Ecto neural progenitor cell (in vitro differentiated cells): Measurements from ENCODE around the gene SLC22A2.
"Not testable (repeated sequence)": the region's sequence is repeated elsewhere in the genome, so short reads cannot be mapped to it uniquely, and the experiment has no call there.

Source experiments
- DNase-seq: peaks from one replicate; pipeline ENCODE4 v3.0.0-alpha.2; 2018; ENCODE audit warnings: low spot score

The SLC22A2 gene

DNA sequence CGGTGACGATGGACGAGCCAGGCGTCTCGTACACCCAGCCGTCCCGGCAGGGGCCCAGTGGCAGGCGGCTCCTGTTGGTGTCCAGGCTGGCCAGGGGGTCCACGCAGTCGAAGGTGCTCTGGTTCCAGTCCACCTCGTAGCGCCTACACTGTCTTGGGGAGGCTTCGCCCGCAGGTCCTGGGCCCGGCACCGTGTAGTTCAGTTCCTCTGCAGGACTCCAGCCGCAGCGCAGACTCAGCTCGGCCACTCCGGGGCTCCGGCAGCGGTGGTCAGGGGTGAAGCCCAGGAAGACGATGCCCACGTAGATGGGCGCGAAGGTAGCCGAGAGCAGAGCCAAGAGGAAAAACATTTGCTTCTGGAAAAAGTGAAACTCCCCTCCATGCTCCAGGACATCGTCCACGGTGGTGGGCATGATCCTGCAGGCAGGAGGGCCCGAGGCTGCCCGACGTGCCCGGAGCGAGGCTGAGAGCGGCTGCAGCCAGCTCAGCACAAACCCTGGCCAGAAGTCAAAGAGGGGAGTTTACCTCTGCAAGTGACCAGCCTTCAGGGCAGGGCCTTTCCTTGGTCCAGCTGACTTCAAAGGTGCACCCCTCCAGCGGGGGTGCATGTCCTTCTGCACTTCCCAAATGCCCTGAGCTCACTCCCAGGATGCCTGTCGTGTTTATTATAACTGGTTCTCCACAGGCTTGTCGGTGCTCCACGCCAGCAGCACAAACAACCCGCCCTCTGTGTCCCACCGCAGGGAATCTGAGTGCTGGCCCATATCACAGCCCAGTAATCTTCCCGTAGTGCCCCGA, at the start of gene SLC22A2:
Gene SLC22A2 (minus strand): TSS at position 476 of the 797 bp plus-strand sequence. CDS start 64 bp downstream, at position 412.
- DNase-seq, result no peak

DNA sequence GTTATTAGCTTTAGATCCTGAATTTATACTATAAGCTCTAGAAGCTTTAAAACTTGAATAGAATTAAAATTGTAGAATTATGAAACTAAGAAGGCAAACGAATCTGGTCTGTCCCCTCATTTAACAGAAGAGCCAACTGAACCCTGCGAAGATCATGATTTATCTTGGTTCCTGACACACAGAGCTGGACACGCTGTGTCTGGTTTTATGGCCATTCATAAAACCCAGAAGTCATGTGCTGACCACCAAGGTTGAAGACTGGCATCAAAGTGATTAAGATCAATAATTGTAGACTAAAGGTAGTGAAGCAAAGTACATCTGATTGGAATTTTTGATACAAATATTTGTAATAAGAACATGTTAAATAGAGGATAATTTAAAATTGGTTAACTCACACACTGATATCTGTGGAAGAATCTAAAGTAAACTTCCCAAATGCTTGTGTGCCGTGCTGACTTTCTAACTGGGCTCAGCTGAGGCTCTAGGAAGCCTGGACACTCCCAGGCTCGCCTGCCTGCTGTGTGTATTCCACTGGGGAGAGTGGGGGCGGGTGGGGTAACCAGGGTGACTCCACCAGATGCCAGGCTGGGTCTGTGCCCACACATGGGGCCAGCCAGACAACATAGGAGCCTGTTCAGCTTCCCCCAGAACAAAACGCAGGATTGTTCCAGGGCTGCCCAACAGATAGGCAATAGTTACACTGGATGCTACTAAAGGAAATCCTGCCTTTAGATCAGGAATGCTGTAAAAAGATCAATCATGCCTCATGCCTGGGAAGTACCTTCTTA, 47.5 kb upstream of the SLC22A2 start:
- no peak for DNase-seq

DNA sequence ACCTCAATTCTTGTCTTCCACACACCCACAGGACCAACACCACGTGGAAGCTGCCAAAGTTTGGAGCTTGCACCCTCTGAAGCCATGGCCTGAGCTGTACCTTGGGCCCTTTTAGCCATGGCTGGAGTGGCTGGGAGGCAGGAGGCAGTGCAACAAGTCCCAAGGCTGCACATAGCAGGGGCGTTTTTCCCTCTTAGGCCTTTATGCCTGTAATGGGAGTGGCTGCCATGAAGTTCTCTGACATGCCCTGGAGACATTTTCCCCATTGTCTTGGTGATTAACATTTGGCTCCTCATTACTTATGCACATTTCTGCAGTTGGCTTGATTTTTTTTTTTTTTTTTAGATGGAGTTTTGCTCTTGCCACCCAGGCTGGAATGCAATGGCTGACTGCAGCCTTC, 45.2 kb upstream of the SLC22A2 start:
- DNase-seq, result no peak

DNA sequence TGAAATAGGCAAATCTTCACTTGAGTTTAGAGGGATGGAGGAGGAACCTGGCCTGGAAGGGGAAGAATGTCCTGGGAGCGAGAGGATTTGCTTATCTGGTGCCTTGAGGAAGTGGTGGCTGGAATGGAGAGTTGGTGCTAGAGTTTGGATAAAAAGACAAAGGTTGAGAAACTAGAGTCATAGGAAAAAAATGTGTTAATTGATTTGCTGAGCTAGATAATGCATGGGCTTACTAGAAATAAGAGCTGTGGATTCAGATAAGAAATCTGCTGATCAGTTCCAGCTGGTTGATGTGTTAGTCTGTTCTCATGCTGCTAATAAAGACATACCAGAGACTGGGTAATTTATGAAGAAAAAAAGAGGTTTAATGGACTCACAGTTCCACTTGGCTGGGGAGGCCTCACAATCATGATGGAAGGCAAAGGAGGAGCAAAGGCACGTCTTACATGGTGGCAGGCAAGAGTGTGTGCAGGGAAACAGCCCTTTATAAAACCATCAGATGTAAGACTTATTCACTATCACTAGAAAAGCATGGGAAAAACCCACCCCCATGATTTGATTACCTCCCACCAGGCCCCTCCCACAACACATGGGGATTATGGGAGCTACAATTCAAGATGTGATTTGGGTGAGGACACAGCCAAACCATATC, 43.9 kb upstream of the SLC22A2 start:
- not testable (repeated sequence) for DNase-seq

DNA sequence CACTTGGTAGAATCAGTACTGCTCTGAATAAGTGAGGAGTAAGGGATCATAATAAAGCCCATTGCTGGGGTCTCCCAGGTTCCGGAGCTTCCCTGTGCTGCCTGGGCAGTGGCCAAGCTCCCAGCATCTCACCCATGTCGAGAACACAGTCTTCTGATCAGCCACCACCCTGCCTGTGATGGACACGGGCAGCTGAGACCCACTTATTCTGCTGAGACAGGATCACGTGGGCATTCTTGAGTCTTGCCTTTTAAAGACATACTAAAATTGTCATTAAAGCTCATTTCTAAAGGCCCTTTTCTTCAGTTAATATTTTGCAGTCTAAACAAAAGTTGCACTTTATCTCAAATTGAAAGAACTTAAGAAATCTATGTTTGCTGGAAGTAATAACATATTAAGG, 42.7 kb upstream of the SLC22A2 start:
- no peak for DNase-seq

DNA sequence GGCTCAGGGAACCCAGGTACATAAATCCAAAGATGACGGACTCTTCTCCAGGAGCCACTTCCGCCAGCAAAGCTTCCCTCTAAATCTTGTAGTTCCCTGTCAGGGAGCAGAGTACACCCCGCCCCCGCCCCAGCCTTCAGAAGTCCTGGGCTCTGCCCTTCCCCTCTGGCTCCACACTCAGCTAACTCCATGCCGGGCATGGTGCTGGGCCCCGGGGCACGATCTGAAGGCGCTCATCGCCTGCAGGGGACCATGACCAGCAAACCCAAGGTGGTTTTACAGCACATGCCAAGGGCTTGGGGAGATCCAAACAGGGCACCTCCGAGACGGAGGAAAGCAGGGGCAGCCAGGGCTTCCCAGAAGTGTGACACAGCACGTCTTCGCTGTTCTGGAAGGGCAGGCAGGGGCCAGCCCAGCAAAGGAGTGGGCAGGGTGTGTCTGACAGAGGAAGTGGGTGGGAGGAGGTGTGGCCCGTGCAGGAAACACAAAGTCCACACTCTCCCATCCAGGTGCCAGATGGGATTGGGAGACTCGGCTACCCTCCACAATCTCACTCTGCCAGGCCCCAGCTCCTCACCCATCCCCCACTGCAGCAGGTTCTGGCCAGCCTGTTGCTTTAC, 41.6 kb upstream of the SLC22A2 start:
- DNase-seq, result no peak

DNA sequence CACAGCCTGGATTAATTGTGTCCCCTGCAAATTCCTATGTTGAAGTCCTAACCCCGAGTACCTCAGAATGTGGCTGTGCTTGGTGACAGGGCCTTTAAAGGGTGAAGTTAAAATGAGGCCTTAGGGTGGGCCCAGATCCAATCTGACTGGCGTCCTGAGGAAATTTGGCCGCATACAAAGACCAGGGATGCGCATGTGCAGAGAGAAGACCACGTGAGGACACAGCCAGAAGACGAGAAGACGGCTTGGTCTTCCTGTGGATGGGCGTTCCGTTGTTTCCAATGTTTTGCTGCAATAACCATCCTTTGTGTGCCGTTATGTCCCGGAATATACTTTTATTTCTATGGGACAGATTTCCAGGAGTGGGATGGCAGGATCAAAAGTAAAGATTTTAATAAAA, 40.9 kb upstream of the SLC22A2 start:
- DNase-seq, result no peak

DNA sequence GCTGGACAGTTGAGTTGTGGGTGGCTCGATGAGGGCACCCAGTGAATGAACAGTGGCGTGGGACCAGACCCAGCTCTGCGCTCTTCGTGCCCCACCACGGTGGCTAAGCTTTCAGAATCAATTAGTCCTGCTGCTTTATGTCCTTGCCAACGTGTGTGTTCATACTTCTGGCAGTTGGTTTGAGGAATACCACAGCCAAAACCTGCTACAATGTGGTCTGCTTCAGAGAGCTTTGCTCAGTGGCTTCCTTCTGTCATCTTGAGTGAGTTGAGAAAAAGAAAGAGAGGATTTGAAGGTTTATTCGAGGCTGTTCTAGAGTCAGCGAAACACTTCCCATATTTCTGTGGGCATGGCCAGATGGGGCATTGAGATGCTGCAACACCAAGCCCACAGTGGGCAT, 39.5 kb upstream of the SLC22A2 start:
- no peak for DNase-seq

DNA sequence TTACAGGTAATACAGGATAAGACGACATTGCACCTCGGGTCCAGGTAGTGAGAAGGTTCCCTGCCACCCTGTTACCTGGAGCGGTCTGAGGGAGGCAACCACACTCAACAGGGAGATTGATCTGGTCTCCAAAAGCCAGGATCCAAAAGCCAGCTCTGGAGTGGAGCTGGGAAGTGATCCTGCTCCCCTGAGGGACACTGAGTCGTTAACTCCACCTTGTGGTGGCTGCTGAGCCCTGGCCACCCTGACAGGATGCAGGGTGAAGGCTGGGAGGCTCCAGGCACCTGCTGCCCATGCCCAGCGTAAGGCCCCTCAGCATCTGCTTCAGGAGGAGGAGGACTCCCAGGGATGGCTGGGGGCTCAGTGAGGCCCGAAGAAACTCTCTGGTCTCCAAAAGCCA, 38.7 kb upstream of the SLC22A2 start:
- DNase-seq, result no peak

DNA sequence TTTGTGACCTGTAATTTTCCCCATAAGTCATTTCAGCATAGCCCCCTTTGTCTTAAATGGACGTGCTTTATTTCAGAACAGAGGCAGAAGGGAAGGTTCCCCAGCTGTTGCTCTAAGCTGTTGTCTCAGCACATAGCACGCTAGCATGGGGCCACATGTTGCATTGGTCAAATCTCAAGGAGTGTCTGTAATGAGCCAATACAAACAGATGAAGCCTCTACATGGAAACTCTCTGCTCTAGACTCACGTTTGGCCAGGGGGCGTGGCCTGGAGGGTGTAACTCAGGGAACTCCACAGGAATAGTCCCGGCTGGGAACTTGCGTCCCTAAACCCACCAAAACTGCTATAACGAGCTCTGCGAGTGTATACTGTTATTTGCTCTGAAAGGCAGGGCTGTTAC, 35.2 kb upstream of the SLC22A2 start:
- DNase-seq, result no peak

DNA sequence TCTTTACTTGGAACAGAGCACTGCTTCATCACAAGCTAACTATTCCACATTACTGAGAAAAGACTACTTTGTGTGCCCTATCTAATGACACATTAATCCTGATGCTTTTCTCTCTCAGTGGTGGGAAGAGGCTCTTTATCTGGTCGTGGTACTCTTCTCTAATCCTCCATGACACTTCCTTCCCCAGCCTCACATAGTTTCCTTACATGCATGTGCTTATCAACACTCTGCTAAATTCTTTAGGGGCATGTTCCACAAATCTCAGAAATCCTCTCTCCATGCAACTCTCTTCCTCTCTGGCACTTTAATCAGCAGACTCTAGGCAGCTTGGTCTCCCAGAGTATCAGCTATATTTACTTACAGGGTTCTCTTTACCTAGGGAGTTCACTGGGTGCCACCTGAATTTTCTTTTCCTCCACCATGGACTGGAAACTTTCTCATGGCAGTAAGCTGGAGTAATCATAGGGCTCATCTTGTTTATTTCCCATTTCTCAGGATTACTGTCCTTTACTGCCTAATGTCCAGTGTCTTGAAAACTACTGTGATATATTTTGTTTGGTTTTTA, 27.0 kb upstream of the SLC22A2 start:
- no peak for DNase-seq

DNA sequence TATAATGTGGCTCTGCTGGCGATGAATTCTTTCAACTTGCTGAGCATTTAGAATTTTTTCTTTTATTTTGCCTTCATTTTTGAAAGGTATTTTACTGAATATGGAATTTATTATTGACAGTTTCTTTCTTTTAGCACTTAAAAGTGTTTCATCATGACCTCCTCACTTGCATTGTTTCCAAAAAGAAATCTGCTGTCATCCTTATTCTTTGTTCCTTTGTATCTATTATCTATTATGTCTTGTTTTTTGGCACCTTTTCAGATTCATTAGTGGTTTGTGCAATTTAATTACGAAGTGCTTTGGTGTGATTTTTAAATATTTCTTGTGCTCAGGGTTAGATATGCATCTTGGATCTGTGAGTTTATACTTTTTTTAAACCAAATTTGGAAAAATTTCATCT, 26.0 kb upstream of the SLC22A2 start:
- no peak for DNase-seq

DNA sequence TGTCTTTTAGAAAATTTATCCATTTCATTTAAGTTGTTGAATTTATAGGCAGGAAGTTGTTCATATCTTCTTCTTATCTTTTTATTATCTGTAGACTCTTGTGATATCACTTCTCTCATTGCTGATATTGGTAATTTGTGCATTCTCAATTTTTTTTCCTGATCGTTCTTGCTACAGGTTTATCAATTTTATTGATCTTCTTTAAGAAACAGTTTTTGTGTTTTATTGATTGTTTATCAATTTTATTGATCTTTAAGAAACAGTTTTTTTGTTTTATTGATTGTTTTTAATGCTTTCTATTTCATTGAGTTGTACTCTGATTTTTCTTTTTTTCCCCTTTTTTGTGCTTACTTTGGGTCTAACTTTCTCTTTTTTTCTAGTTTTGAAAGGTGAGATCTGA, 23.8 kb upstream of the SLC22A2 start:
- no peak for DNase-seq

DNA sequence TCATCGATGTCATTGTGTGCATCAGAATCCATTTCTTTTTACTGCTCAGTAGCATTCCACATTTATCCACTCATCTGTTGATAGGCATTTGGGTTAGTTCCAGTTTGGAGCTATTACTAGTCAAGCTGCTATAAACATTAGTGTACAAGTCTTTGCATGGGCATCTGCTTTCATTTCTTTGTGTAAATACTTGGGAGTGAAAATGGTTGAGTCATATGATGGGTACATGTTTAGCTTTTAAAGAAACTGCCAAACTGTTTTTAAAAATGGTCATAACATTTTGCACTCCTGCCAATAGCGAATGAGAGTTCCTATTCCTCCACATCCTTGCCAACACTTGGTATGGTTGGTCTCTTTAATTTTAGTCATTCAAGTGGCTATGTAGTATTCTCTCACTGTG, 21.2 kb upstream of the SLC22A2 start:
- no peak for DNase-seq

DNA sequence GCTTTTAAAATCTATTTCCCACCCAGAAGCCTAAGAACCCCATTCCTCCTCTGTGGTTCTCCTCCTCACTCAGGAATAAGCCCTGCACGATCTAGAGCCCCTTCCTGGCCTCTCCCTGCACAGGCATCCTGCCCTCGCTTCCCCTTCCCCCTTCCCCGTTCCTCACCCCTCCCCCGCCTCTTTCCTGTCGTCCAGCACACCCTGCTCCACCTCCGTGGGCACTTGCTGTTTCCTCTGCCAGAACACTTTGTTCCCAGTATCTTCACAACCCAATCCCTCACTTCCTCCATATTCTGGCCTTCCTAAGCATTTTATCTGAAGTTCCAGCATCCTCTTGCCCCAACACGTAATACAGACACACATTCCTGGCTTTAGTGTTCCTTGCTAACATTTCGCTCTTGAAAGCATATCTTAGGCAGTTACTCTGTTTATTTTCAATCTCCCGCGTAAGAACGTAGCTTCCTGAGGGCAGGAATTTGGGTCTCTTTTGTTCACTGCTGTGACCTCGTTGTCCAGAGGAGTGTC, 20.2 kb upstream of the SLC22A2 start:
- no peak for DNase-seq

DNA sequence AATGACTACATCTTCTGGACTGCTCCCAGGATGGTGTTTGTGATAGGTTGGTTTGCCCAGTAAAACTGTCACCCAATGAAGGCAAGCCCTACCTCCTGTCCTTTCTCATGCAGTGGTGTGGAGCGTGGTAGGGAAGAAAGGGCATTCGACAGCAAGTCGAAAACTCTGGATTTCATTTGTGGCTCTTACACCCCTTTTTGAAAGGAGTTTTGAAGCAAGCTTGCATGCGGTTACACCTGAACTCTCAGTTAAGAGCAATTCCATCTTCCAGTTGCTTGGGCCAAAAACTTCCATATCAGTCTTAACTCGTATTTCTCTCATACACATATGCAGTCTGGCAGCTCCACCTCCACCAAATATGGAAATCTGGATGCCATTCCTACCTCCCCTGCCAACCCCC, 19.7 kb upstream of the SLC22A2 start:
- DNase-seq, result no peak

DNA sequence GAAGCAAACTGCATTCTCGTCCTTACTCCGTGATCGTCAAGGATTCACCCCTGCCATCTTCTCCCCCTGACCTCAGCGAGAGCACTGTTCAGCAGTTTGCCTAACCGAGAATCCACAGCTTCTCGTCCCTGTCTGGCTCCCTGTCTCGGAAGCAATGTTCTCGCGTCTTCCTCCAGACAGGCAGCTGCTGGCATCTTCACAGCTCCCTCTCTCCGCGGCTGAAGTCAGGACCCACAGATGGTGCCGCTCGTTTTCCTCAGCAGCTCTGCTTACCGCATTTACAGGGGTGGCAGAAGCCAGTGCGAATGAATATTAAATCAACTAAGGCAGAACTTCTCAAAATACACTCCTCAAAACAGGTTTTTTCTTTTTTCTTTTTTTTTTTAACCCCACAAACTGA, 18.9 kb upstream of the SLC22A2 start:
- no peak for DNase-seq

DNA sequence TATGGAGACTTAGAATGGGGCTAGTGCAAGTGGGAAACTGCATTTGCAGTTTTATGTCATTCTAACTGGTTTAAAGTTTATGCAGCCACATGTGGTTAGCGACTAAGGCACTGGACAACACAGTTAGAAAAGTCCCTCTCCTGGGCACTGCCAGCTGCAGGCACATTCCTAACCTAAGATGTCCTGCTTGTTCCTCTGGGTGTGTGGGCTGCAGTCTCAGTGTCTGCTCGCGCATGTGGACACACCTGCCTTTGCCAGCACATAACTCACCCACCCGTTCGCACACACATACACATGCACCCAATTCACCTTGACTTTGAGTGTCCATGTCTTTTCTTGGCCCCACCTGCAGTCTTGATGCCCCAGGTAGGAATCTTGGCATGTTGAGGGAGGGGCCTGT, 18.5 kb upstream of the SLC22A2 start:
- DNase-seq, result no peak

DNA sequence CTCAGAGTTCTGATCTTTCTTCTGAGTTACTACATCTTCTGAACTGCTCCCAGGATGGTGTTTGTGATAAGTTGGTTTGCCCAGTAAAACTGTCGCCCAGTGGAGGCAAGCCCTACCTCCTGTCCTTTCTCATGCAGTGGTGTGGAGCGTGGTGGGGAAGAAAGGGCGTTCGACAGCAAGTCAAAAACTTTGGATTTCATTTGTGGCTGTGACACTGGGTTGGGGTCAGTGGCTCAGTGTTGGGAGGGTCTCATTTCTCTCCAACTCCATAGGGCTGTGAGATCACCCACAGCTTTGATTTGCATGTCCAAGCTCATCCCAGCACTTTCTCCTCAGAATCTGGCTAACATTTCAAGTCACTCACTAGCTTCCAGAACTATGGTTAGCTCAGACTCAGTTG, 17.5 kb upstream of the SLC22A2 start:
- no peak for DNase-seq

DNA sequence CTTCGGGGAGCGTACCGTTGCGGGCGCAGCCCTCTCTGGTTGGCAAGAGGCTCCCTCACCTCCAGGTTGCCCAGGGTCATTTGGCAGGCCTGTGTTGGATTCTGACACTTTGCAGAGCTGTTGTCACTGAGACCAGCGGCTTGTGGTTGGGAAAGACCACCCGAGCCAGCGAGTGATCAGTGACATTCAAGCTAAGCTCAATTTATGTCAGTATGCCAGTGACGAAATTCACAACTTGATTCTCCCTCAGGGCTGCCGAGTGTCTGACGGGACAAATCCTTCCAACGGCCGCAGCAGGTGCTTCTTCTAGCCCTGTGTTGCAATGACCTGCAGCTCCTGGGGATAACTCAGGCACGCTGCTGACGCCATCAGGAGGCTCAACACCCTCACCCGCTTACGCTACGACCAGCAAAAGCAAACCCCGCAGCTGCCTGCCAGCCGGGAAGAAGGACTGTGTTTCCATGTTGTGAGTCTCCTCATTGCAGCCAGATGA, 16.9 kb upstream of the SLC22A2 start:
- no peak for DNase-seq

DNA sequence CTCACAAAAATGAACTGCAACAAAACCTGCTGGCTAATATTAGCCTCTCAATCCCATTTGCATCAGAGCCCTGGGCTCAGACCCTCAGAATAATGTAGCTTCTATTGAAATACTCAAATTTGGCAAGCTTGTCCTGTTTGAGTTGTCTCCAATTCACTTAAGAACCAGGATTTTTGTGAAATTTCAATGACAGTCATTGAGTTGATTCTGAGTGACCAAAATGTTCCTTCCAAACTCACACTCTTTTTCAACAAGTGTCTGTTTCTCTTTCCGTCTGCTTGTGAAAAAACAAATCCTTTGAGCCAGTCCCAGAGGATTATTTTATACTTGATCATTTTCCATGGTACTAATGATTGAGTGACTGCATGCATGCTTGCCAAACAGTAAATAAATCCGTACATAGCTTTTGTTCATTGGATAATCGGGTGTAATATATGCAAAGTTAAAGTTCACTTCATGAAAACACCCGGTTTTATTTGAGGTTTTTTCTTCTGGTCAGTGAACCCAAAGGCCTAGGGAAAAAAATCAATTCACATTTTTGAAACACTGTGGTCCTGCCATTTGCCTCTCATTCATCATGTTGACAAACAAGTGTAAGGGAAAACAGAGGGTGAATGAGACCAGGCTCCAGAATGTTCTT, 16.4 kb upstream of the SLC22A2 start:
- DNase-seq, result no peak
